HCT116 (cell line): ENCODE measurements around the gene ADAM20. TPM values are rescaled to one million over a fixed set of nuclear protein-coding genes. Genes with fewer than 3 reads are reported as not detected.

Experiments
- ATAC-seq: fragments of 200-7000 bp; cut with Tn5 transposase; 2 replicates; pipeline ENCODE4 v1.9.1; 2020; ENCODE audit warnings: mild to moderate bottlenecking, moderate library complexity
- BruUV-seq: library from RNA; stranded (reverse); fragments of 400-500 nt; replicated peaks from 2 replicates; lab custom pipeline; 2021; lab: Mats Ljungman, UMichigan
- CTCF ChIA-PET: fragments of 300-600 bp; sonication (Branson Sonifier 250); formaldehyde crosslinking; loops from one replicate; lab custom pipeline; 2021; ENCODE audit warnings: antibody characterized with exemption; lab: Charles Lee
- POLR2A ChIA-PET: fragments of 300-600, 350-600 bp; sonication (Branson Sonifier 250); formaldehyde crosslinking; loops from one replicate; lab custom pipeline; 2021; ENCODE audit warnings: antibody characterized with exemption; lab: Charles Lee
- RAD21 ChIA-PET, 2 experiments: fragments of 300-600 bp; sonication (Branson Sonifier 250); formaldehyde crosslinking; loops; one replicate each; lab custom pipeline; 2023; ENCODE audit warnings: low total read pairs in 2 of 2; ENCODE audit not compliant: uncharacterized antibody in 2 of 2, unreplicated experiment in 2 of 2, low non-redundant PET in 1 of 2; lab: Charles Lee
- DNase-seq: peaks from one replicate; pipeline ENCODE4 v3.0.0-alpha.2; 2010; ENCODE audit warnings: low read depth, low spot score
- H2AFZ ChIP-seq: fragments of 200-600 bp; shearing (Covaris generic), sonication (generic); 2 replicates; pipeline ENCODE4 v1.6.1; 2017; ENCODE audit warnings: low read depth, mixed run types, mixed read lengths, antibody characterized with exemption, low read length; ENCODE audit not compliant: poor library complexity, severe bottlenecking
- H3K27ac ChIP-seq: 2 replicates; pipeline ENCODE4 v1.5.1; 2012; ENCODE audit warnings: low read depth, low read length
- H3K27me3 ChIP-seq: fragments of 200-600 bp; sonication (generic); 2 replicates; pipeline ENCODE4 v1.6.1; 2016; ENCODE audit warnings: mixed run types, low read length, mixed read lengths; ENCODE audit not compliant: insufficient read depth
- H3K36me3 ChIP-seq, 2 experiments: fragments of 200-500 bp in 1 of 2; fragments of 200-600 bp in 1 of 2; sonication (Bioruptor generic) in 1 of 2; sonication (generic) in 1 of 2; 2 replicates each; pipeline versions ENCODE4 v1.5.1 to v1.6.1; 2014 to 2016; ENCODE audit warnings: low read length in 2 of 2, inconsistent platforms in 1 of 2, mixed read lengths in 1 of 2, mixed run types in 1 of 2; ENCODE audit not compliant: insufficient read depth in 2 of 2, control insufficient read depth in 1 of 2
- H3K4me1 ChIP-seq, 2 experiments: fragments of 200-600 bp in 1 of 2; sonication (generic) in 1 of 2; 2 replicates each; pipeline versions ENCODE4 v1.5.1 to v1.6.1; 2012 to 2017; ENCODE audit warnings: low read length in 2 of 2, inconsistent platforms in 1 of 2, mild to moderate bottlenecking in 1 of 2, mixed read lengths in 1 of 2, mixed run types in 1 of 2, moderate library complexity in 1 of 2; ENCODE audit not compliant: insufficient read depth in 2 of 2, control insufficient read depth in 1 of 2
- H3K4me2 ChIP-seq: fragments of 200-600 bp; sonication (generic); 2 replicates; pipeline ENCODE4 v1.6.1; 2017; ENCODE audit warnings: mixed run types, low read length, mixed read lengths
- H3K4me3 ChIP-seq, 2 experiments: fragments of 200-600 bp in 1 of 2; sonication (generic) in 1 of 2; replicated peaks in 1 of 2; 2 replicates each; pipeline ENCODE4 v1.5.1; 2011 to 2016; ENCODE audit warnings: low read length in 2 of 2, control low read depth in 1 of 2, low read depth in 1 of 2, mild to moderate bottlenecking in 1 of 2, mixed read lengths in 1 of 2, mixed run types in 1 of 2
- H3K79me2 ChIP-seq: fragments of 200-600 bp; sonication (generic); 2 replicates; pipeline ENCODE4 v1.6.1; 2017; ENCODE audit warnings: mild to moderate bottlenecking, mixed run types, low read length, moderate library complexity, mixed read lengths; ENCODE audit not compliant: insufficient read depth
- H3K9ac ChIP-seq: fragments of 200-600 bp; sonication (generic); 2 replicates; pipeline ENCODE4 v1.6.1; 2016; ENCODE audit warnings: low read length, mixed read lengths
- H3K9me2 ChIP-seq: fragments of 200-600 bp; sonication (generic), shearing (Covaris generic); 2 replicates; pipeline ENCODE4 v1.6.1; 2017; ENCODE audit warnings: mixed run types, mild to moderate bottlenecking, moderate library complexity; ENCODE audit not compliant: insufficient read depth
- H3K9me3 ChIP-seq, 2 experiments: fragments of 200-500 bp in 1 of 2; fragments of 200-600 bp in 1 of 2; sonication (Bioruptor generic) in 1 of 2; sonication (generic) in 1 of 2; 2 replicates each; pipeline ENCODE4 v1.6.1; 2014 to 2017; ENCODE audit warnings: low read length in 2 of 2, mixed read lengths in 2 of 2, inconsistent platforms in 1 of 2, low read depth in 1 of 2, mild to moderate bottlenecking in 1 of 2, mixed run types in 1 of 2, moderate library complexity in 1 of 2; ENCODE audit not compliant: control insufficient read depth in 1 of 2, insufficient read depth in 1 of 2
- H4K20me1 ChIP-seq: fragments of 200-600 bp; sonication (generic), shearing (Covaris generic); 2 replicates; pipeline ENCODE4 v1.6.1; 2017; ENCODE audit warnings: mixed run types, mild to moderate bottlenecking, moderate library complexity; ENCODE audit not compliant: insufficient read depth
- CBX3 ChIP-seq: IDR thresholded peaks from 2 replicates; pipeline ENCODE4 v1.6.1; 2012; ENCODE audit warnings: low read depth
- CTCF ChIP-seq, 3 experiments: fragments of 200-600 bp in 1 of 3; sonication (generic) in 1 of 3; IDR thresholded peaks in 2 of 3; conservative IDR thresholded peaks in 1 of 3; 2 replicates each; pipeline ENCODE4 v1.5.1; 2012 to 2017; ENCODE audit warnings: low read depth in 2 of 3, low read length in 2 of 3, antibody characterized with exemption in 1 of 3, borderline replicate concordance in 1 of 3, control low read depth in 1 of 3, mild to moderate bottlenecking in 1 of 3, mixed read lengths in 1 of 3, mixed run types in 1 of 3, moderate library complexity in 1 of 3; ENCODE audit not compliant: insufficient read depth in 1 of 3
- FOSL1 ChIP-seq: IDR thresholded peaks from 2 replicates; pipeline ENCODE4 v1.6.1; 2012; ENCODE audit warnings: low read depth
- JUND ChIP-seq: IDR thresholded peaks from 2 replicates; pipeline ENCODE4 v1.6.1; 2012
- MAX ChIP-seq: IDR thresholded peaks from 2 replicates; pipeline ENCODE4 v1.6.1; 2012
- POLR2A ChIP-seq: IDR thresholded peaks from 2 replicates; pipeline ENCODE4 v1.7.0; 2011; ENCODE audit warnings: borderline replicate concordance; ENCODE audit not compliant: insufficient read depth, insufficient read length; ENCODE audit errors: extremely low read depth
- POLR2AphosphoS5 ChIP-seq: IDR thresholded peaks from 2 replicates; pipeline ENCODE4 v1.6.1; 2011; ENCODE audit warnings: mild to moderate bottlenecking, low read depth, low read length, moderate library complexity
- REST ChIP-seq: IDR thresholded peaks from 2 replicates; pipeline ENCODE4 v1.6.1; 2012; ENCODE audit warnings: low read depth
- SIN3A ChIP-seq: IDR thresholded peaks from 2 replicates; pipeline ENCODE4 v1.6.1; 2012; ENCODE audit warnings: low read depth
- SRF ChIP-seq: IDR thresholded peaks from 2 replicates; pipeline ENCODE4 v1.6.1; 2012; ENCODE audit warnings: low read depth
- YY1 ChIP-seq: IDR thresholded peaks from 2 replicates; pipeline ENCODE4 v1.6.1; 2011; ENCODE audit warnings: low read length, low read depth, moderate library complexity, mild to moderate bottlenecking; ENCODE audit not compliant: insufficient replicate concordance; ENCODE audit errors: extremely low read depth
- ZFX ChIP-seq: fragments of 450-650 bp; IDR thresholded peaks from 2 replicates; pipeline ENCODE4 v1.6.1; 2017
- intact Hi-C: fragments of 100-400 bp; cut with micrococcal nuclease; formaldehyde crosslinking; loops from 2 replicates; pipeline ENCODE4 v1.10.0; 2022
- total RNA-seq: library from RNA; stranded (reverse); gene quantifications from one replicate; pipeline ENCODE4 v1.2.1, GENCODE V29; 2021; ENCODE audit not compliant: unreplicated experiment

ADAM20 gene
- total RNA-seq, 1 experiment from 2014 or later, result 0.57 TPM

- ChIA-PET CTCF (no interaction called here), POLR2A (no interaction called here), RAD21 (no interaction called here)
- no peak overlapping the region for H3K4me2 ChIP-seq
- no peaks in the 10 kb centered on the region for H3K9me2 ChIP-seq
- H3K36me3 ChIP-seq, result no peaks in the 10 kb centered on the region
- no peak overlapping the region for H2AFZ ChIP-seq
- H3K27ac ChIP-seq, result no peak overlapping the region
- H3K79me2 ChIP-seq, result no peaks in the 10 kb centered on the region
- no TSS peak for BruUV-seq
- H3K4me1 ChIP-seq, result no peaks in the 10 kb centered on the region
- no peak overlapping the region for H3K4me3 ChIP-seq
- no peak for TF ChIP-seq ZFX
- TF ChIP-seq POLR2A, result no peak
- no peak for TF ChIP-seq JUND
- no peak for TF ChIP-seq POLR2AphosphoS5
- TF ChIP-seq CBX3, result no peak
- no peak for TF ChIP-seq CTCF (IDR thresholded peaks at IDR 0.05 in 2 of 3, conservative IDR thresholded peaks at IDR 0.05 in 1 of 3; ENCODE audit: borderline replicate concordance in 1 of 3, insufficient read depth in 1 of 3, low read depth in 2 of 3, low read length in 2 of 3)
- TF ChIP-seq MAX, result no peak
- TF ChIP-seq SRF, result no peak
- no peak for TF ChIP-seq SIN3A
- ATAC-seq (no peak), DNase-seq (no peak)
- no peaks in the 10 kb centered on the region for H4K20me1 ChIP-seq
- H3K9me3 ChIP-seq, result no peaks in the 10 kb centered on the region
- H3K9ac ChIP-seq, result no peak overlapping the region
- no peaks in the 10 kb centered on the region for H3K27me3 ChIP-seq
- intact Hi-C loops, result no loop called here
Measured at GRCh38 chr14:70538087-70538486, 3.3 kb upstream of the ADAM20 start.

GRCh38 chr14:70536830-70537229 lies 2.0 kb upstream of the ADAM20 start:
- no peaks in the 10 kb centered on the region for H3K9me2 ChIP-seq
- no peaks in the 10 kb centered on the region for H3K4me1 ChIP-seq
- no peak for ATAC-seq
- H3K4me3 ChIP-seq, result no peak overlapping the region
- H3K4me2 ChIP-seq, result no peak overlapping the region
- DNase-seq, result no peak
- CTCF ChIA-PET, result no interaction called here
- H3K27me3 ChIP-seq, result no peaks in the 10 kb centered on the region
- H3K79me2 ChIP-seq, result no peaks in the 10 kb centered on the region
- H3K27ac ChIP-seq, result no peak overlapping the region
- RAD21 ChIA-PET, result no interaction called here
- no peak for TF ChIP-seq YY1
- TF ChIP-seq POLR2A, result no peak
- TF ChIP-seq REST, result no peak
- TF ChIP-seq MAX, result no peak
- TF ChIP-seq CBX3, result no peak
- no peak for TF ChIP-seq FOSL1
- TF ChIP-seq CTCF (IDR thresholded peaks at IDR 0.05 in 2 of 3, conservative IDR thresholded peaks at IDR 0.05 in 1 of 3; ENCODE audit: borderline replicate concordance in 1 of 3, insufficient read depth in 1 of 3, low read depth in 2 of 3, low read length in 2 of 3), result no peak
- H4K20me1 ChIP-seq, result no peaks in the 10 kb centered on the region
- POLR2A ChIA-PET, result no interaction called here
- no peak overlapping the region for H2AFZ ChIP-seq
- H3K36me3 ChIP-seq, result no peaks in the 10 kb centered on the region
- no TSS peak for BruUV-seq
- intact Hi-C loops, result no loop called here
- no peaks in the 10 kb centered on the region for H3K9me3 ChIP-seq
- no peak overlapping the region for H3K9ac ChIP-seq
